Right lobe of liver (tissue), 4 donors: ENCODE measurements around the gene LYPLAL1.

Experiments used
- CTCF ChIP-seq, 4 donors: fragments of 200-600 bp in 3 of 4; fragments of 450-650 bp in 1 of 4; IDR thresholded peaks; one replicate each; pipeline versions ENCODE4 v1.5.1 to v1.8.0; 2016 to 2022; ENCODE audit warnings: antibody characterized with exemption in 4 of 4, mild to moderate bottlenecking in 2 of 4
- POLR2A ChIP-seq: fragments of 450-650 bp; IDR thresholded peaks from one replicate; pipeline ENCODE4 v1.6.1; 2017; ENCODE audit warnings: antibody characterized with exemption, mild to moderate bottlenecking
- donor health status: DM: no; HTN: no; CAD: no.
- donor health status: DM: no; HTN: no; CAD: no.
- donor health status: DM: no; HTN: yes; CAD: no.

- TF ChIP-seq CTCF (IDR thresholded peaks at IDR 0.05) (no peak), POLR2A (no peak)
These were observed 16.9 kb downstream of the LYPLAL1 start for GRCh38 chr1:219190605-219191004.
